PC-9 (cell line): ENCODE measurements around the gene CABP7.

Source experiments
- CTCF ChIP-seq: fragments of 200-600 bp; sonication (generic); conservative IDR thresholded peaks from 2 replicates; pipeline ENCODE4 v1.6.1; 2017; ENCODE audit warnings: mixed run types, antibody characterized with exemption, mild to moderate bottlenecking, moderate library complexity
- EZH2 ChIP-seq: fragments of 200-600 bp; sonication (generic); IDR thresholded peaks from 2 replicates; pipeline ENCODE4 v1.8.0; 2017; ENCODE audit warnings: antibody characterized with exemption, low read depth

- TF ChIP-seq CTCF: no peak
- no peak for TF ChIP-seq EZH2
These were observed 22.5 kb downstream of the CABP7 start for GRCh38 chr22:29742326-29742725.
